Liver (tissue), 9 donors: ENCODE data around the gene UTS2R. TPM values are rescaled to one million over a fixed set of nuclear protein-coding genes. Genes with fewer than 3 reads are reported as not detected.
A peak's percentile ranks its signal among the peaks of the same experiment; 100 is the strongest.
"Not testable (repeated sequence)": the region's sequence is repeated elsewhere in the genome, so short reads cannot be mapped to it uniquely, and the experiment has no call there.

Source experiments
- DNase-seq: peaks from one replicate; pipeline ENCODE4 v3.0.0-alpha.2; 2017; ENCODE audit warnings: low spot score
- H3K27ac ChIP-seq, 2 donors: one replicate each; pipeline ENCODE4 v1.7.0; 2013; ENCODE audit warnings: inconsistent platforms in 2 of 2, low read length in 2 of 2, control low read depth in 1 of 2, low read depth in 1 of 2, mild to moderate bottlenecking in 1 of 2
- H3K27me3 ChIP-seq, 4 donors: one replicate each; pipeline versions ENCODE4 v1.6.1 to v1.7.0; 2013; ENCODE audit warnings: low read length in 3 of 4, inconsistent platforms in 1 of 4, mild to moderate bottlenecking in 1 of 4, moderate library complexity in 1 of 4; ENCODE audit not compliant: control insufficient read depth in 4 of 4, insufficient read depth in 4 of 4
- H3K36me3 ChIP-seq, 4 donors: one replicate each; pipeline versions ENCODE4 v1.6.1 to v1.7.0; 2013; ENCODE audit warnings: low read length in 3 of 4, mild to moderate bottlenecking in 3 of 4, low read depth in 1 of 4, moderate library complexity in 1 of 4; ENCODE audit not compliant: control insufficient read depth in 4 of 4, insufficient read depth in 3 of 4
- H3K4me1 ChIP-seq, 4 donors: one replicate each; pipeline versions ENCODE4 v1.6.1 to v1.7.0; 2013; ENCODE audit warnings: low read length in 3 of 4, mild to moderate bottlenecking in 3 of 4, moderate library complexity in 1 of 4; ENCODE audit not compliant: control insufficient read depth in 4 of 4, insufficient read depth in 4 of 4
- H3K4me3 ChIP-seq, 3 donors: one replicate each; pipeline versions ENCODE4 v1.6.1 to v1.7.0; 2013; ENCODE audit warnings: low read length in 3 of 3, control low read depth in 1 of 3, low read depth in 1 of 3, mild to moderate bottlenecking in 1 of 3
- H3K9ac ChIP-seq, 2 donors: one replicate each; pipeline ENCODE4 v1.7.0; 2013; ENCODE audit warnings: low read length in 2 of 2, mild to moderate bottlenecking in 2 of 2, moderate library complexity in 2 of 2, control low read depth in 1 of 2, low read depth in 1 of 2
- H3K9me3 ChIP-seq, 4 donors: one replicate each; pipeline versions ENCODE4 v1.6.1 to v1.7.0; 2013; ENCODE audit warnings: low read length in 3 of 4; ENCODE audit not compliant: control insufficient read depth in 4 of 4
- HNF4A ChIP-seq, 2 donors: conservative IDR thresholded peaks; 2 replicates each; pipeline ENCODE4 v1.6.1; 2016; ENCODE audit warnings: antibody characterized with exemption in 2 of 2, mild to moderate bottlenecking in 2 of 2
- HNF4G ChIP-seq: IDR thresholded peaks from 2 replicates; pipeline ENCODE4 v1.6.1; 2016; ENCODE audit warnings: antibody characterized with exemption
- NR2F2 ChIP-seq: IDR thresholded peaks from 2 replicates; pipeline ENCODE4 v1.6.1; 2016; ENCODE audit warnings: antibody characterized with exemption
- REST ChIP-seq: IDR thresholded peaks from 2 replicates; pipeline ENCODE4 v1.6.1; 2016; ENCODE audit warnings: antibody characterized with exemption, mild to moderate bottlenecking
- RXRA ChIP-seq, 2 donors: IDR thresholded peaks; 2 replicates each; pipeline ENCODE4 v1.6.1; 2017 to 2018; ENCODE audit warnings: antibody characterized with exemption in 2 of 2, mild to moderate bottlenecking in 1 of 2
- YY1 ChIP-seq: IDR thresholded peaks from 2 replicates; pipeline ENCODE4 v1.6.1; 2016; ENCODE audit warnings: antibody characterized with exemption, mild to moderate bottlenecking
- ZBTB33 ChIP-seq: IDR thresholded peaks from 2 replicates; pipeline ENCODE4 v1.6.1; 2016; ENCODE audit warnings: antibody characterized with exemption
- WGBS: extraction: QIAGEN DNeasy Blood & Tissue Kit; methylation state at CpG from one replicate; pipeline ENCODE4 v1.1.7; 2013; 5-methylcytosine and 5-hydroxymethylcytosine counted together
- polyA plus RNA-seq, 2 donors: library from polyadenylated mRNA; stranded (reverse) in 1 of 2; unstranded in 1 of 2; fragments of 200-250 nt in 1 of 2; fragments of >200 nt in 1 of 2; fragmentation: Nextera tagmentation in 1 of 2; extraction: Ambion mirVana in 1 of 2; gene quantifications; one replicate each; pipeline versions ENCODE4 v1.2.1 to v1.2.3, GENCODE V29; 2013 to 2015
- total RNA-seq, 2 donors: library from RNA; depleted of rRNA; stranded (reverse); fragments of >200 nt; gene quantifications; one replicate each; pipeline ENCODE4 v1.2.3, GENCODE V29; 2014
- TF ChIP-seq, protein P1 (sequence below): IDR thresholded peaks from 2 replicates; pipeline ENCODE4 v1.6.1; 2016; ENCODE audit warnings: antibody characterized with exemption
- TF ChIP-seq, protein P2 (sequence below): IDR thresholded peaks from 2 replicates; pipeline ENCODE4 v1.6.1; 2016; ENCODE audit warnings: antibody characterized with exemption
- donor health status: healthy.
- donor health status: healthy.
- donor health status: healthy.
- donor health status: healthy.
- donor health status: healthy.

UTS2R gene
- total and polyA plus RNA-seq, 4 donors: not detected

- H3K9ac ChIP-seq: no peak overlapping the region
- H3K36me3 ChIP-seq: no peaks in the 10 kb centered on the region
- peak overlapping the region in 2 of 3 donors; percentile 55 to 60 for H3K4me3 ChIP-seq
- no peak for DNase-seq
- peaks cover 0 to 17% (median 3%) of the 10 kb centered on the region in 4 donors for H3K27me3 ChIP-seq
- WGBS: 28% methylated on average over 38 of the region's 38 CpGs
- H3K9me3 ChIP-seq: no peaks in the 10 kb centered on the region
- peak in 1 of 2 donors; percentile 12 for TF ChIP-seq HNF4A (conservative IDR thresholded peaks at IDR 0.05)
- no peak for TF ChIP-seq HNF4G
- no peak overlapping the region for H3K27ac ChIP-seq
- H3K4me1 ChIP-seq: peaks cover 5 to 22% (median 13%) of the 10 kb centered on the region in 4 donors
These were observed 863 bp upstream of the UTS2R start for GRCh38 chr17:82370471-82371332.

DNA sequence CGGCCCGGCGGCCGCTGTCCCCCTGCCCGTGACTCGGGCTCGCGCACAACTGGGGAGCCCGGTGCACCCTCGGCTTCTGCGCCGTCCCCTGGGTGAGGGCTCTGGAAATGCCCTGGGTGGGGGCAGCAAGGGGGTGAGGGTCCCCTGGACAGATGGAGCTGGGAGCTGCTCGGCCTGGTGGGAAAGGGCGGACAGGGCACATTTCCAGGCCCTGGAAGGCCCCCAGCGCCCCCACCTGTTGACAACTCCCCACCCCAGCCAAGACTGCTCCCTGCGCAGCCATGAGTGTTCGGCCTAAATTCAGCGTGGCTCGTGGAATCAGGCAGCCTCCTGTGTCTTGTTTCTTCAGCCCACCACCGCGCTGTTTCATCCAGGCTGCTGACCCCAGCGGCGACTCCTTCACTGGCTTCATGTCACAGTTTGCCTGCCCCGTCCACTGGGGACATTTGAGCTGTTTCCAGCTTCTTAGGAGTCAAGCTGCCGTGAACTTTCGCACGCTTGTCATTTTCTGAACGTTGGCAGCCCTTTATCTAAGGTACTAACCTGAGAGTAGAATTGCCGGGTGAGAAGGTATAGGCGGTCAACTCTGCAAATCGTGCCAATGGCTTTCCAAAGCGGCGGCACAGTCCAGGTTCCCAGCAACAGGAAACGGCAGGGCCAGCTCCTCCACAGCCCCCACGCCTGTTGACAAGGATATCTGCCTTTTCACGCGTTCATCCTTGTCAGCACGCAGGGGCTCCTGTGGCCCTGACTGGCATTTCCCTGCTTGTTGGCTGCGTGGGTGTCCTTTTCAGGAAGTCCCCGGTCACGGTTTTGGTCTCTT is 895 bp downstream of the UTS2R start:
- H3K4me1 ChIP-seq: peaks cover 5 to 27% (median 15%) of the 10 kb centered on the region in 4 donors
- H3K27ac ChIP-seq: no peak overlapping the region
- no peaks in the 10 kb centered on the region for H3K9me3 ChIP-seq
- no peaks in the 10 kb centered on the region for H3K36me3 ChIP-seq
- DNase-seq: no peak
- TF ChIP-seq, protein P1, sequence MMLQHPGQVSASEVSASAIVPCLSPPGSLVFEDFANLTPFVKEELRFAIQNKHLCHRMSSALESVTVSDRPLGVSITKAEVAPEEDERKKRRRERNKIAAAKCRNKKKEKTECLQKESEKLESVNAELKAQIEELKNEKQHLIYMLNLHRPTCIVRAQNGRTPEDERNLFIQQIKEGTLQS: no peak
- TF ChIP-seq, protein P2, sequence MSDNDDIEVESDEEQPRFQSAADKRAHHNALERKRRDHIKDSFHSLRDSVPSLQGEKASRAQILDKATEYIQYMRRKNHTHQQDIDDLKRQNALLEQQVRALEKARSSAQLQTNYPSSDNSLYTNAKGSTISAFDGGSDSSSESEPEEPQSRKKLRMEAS: no peak
- TF ChIP-seq ZBTB33: no peak
- no peak for TF ChIP-seq YY1
- TF ChIP-seq REST: no peak
- TF ChIP-seq HNF4G: no peak
- TF ChIP-seq RXRA (IDR thresholded peaks at IDR 0.05): no peak
- TF ChIP-seq NR2F2: no peak
- no peak overlapping the region for H3K9ac ChIP-seq
- H3K4me3 ChIP-seq: no peak overlapping the region
- WGBS: 45% methylated on average over 41 of the region's 41 CpGs
- H3K27me3 ChIP-seq: peaks cover 0 to 17% (median 3%) of the 10 kb centered on the region in 4 donors

GRCh38 chr17:82373072-82373452 is 1.5 kb downstream of the UTS2R start:
- not testable (repeated sequence) for H3K9me3 ChIP-seq, H3K36me3 ChIP-seq, DNase-seq, H3K9ac ChIP-seq, H3K4me3 ChIP-seq, H3K27ac ChIP-seq
- WGBS: 91% methylated on average over 10 of the region's 10 CpGs
- Histone ChIP-seq H3K27me3 (peaks cover 0 to 17% (median 4%) of the 10 kb centered on the region in 4 donors), H3K4me1 (peaks cover 5 to 27% (median 15%) of the 10 kb centered on the region in 4 donors)
